Measurements from ENCODE around the gene UBR1. TPM values are rescaled to one million over a fixed set of nuclear protein-coding genes. Genes with fewer than 3 reads are reported as not detected.
A peak's percentile ranks its signal among the peaks of the same experiment; 100 is the strongest.
"Not testable (repeated sequence)": the region's sequence is repeated elsewhere in the genome, so short reads cannot be mapped to it uniquely, and the experiment has no call there.

Gene UBR1
- polyA plus RNA-seq, 2 of the 4 experiments (the other 2 are of a cell fraction): 5.8 to 10.5 TPM

- no peak overlapping the region for H3K27ac ChIP-seq
- H3K9me3 ChIP-seq: no peaks in the 10 kb centered on the region
- TF ChIP-seq RNF2 (IDR thresholded peaks at IDR 0.05; ENCODE audit: borderline replicate concordance, low read depth) (no peak), RCOR1 (IDR thresholded peaks at IDR 0.05; ENCODE audit: low read depth, low read length) (no peak), FOSB (CRISPR knock-in tag; IDR thresholded peaks at IDR 0.05) (no peak), PBX3 (IDR thresholded peaks at IDR 0.05) (no peak), JUNB (IDR thresholded peaks at IDR 0.05) (no peak), MAFK (IDR thresholded peaks at IDR 0.05; ENCODE audit: partially characterized antibody) (peak; percentile 79)
- no peak overlapping the region for H3K4me3 ChIP-seq
- FAIRE-seq: no peak
- peaks cover 12% of the 10 kb centered on the region; the same call in 2 of the 3 replicates for H3K4me1 ChIP-seq
- ATAC-seq: no peak
- H3K4me2 ChIP-seq: no peak overlapping the region
- CTCF ChIA-PET: interaction anchor here (0.6 kb wide), 1 partner anchor 98 kb away, joined by 3 read pairs; no protein-coding TSS in a partner anchor
- POLR2A ChIA-PET: no interaction called here
- no peak for DNase-seq (ENCODE audit: low read depth in 1 of 2, low spot score in 1 of 2)
Observed at GRCh38 chr15:42955518-42955917, 150.3 kb downstream of the UBR1 start.

GRCh38 chr15:42954291-42954690, 151.5 kb downstream of the UBR1 start:
- ChIA-PET CTCF (interaction anchor here (0.7 kb wide), 1 partner anchor 14 kb away, joined by 4 read pairs; no protein-coding TSS in a partner anchor), POLR2A (no interaction called here)
- ATAC-seq (no peak), FAIRE-seq (no peak), DNase-seq (ENCODE audit: low read depth in 1 of 2, low spot score in 1 of 2) (no peak)
- WGBS (ENCODE audit: missing lambda C conversion rate): 93% methylated on average over 4 of the region's 4 CpGs
- H3K27ac ChIP-seq: no peak overlapping the region
- H3K9me3 ChIP-seq: no peaks in the 10 kb centered on the region
- no peak overlapping the region for H3K4me2 ChIP-seq
- TF ChIP-seq, protein P1, sequence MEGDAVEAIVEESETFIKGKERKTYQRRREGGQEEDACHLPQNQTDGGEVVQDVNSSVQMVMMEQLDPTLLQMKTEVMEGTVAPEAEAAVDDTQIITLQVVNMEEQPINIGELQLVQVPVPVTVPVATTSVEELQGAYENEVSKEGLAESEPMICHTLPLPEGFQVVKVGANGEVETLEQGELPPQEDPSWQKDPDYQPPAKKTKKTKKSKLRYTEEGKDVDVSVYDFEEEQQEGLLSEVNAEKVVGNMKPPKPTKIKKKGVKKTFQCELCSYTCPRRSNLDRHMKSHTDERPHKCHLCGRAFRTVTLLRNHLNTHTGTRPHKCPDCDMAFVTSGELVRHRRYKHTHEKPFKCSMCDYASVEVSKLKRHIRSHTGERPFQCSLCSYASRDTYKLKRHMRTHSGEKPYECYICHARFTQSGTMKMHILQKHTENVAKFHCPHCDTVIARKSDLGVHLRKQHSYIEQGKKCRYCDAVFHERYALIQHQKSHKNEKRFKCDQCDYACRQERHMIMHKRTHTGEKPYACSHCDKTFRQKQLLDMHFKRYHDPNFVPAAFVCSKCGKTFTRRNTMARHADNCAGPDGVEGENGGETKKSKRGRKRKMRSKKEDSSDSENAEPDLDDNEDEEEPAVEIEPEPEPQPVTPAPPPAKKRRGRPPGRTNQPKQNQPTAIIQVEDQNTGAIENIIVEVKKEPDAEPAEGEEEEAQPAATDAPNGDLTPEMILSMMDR (IDR thresholded peaks at IDR 0.05): no peak
- no peak for TF ChIP-seq KDM5A (IDR thresholded peaks at IDR 0.05)
- TF ChIP-seq SMC3 (IDR thresholded peaks at IDR 0.05): no peak
- no peak for TF ChIP-seq ELK1 (IDR thresholded peaks at IDR 0.05; ENCODE audit: low read depth, low read length)
- TF ChIP-seq EP300 (IDR thresholded peaks at IDR 0.05): no peak
- TF ChIP-seq ZC3H11A (IDR thresholded peaks at IDR 0.05): no peak
- TF ChIP-seq RAD21 (conservative IDR thresholded peaks at IDR 0.05 in 1 of 2, IDR thresholded peaks at IDR 0.05 in 1 of 2): no peak
- TF ChIP-seq ESRRA (IDR thresholded peaks at IDR 0.05; ENCODE audit: borderline replicate concordance, low read length): no peak
- no peak for TF ChIP-seq CHD2 (IDR thresholded peaks at IDR 0.05; ENCODE audit: low read length, partially characterized antibody)
- no peak for TF ChIP-seq ZNF302 (CRISPR knock-in tag; IDR thresholded peaks at IDR 0.05)
- TF ChIP-seq, protein P2, sequence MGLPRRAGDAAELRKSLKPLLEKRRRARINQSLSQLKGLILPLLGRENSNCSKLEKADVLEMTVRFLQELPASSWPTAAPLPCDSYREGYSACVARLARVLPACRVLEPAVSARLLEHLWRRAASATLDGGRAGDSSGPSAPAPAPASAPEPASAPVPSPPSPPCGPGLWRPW (IDR thresholded peaks at IDR 0.05): no peak
- no peak for TF ChIP-seq MAFK (IDR thresholded peaks at IDR 0.05; ENCODE audit: partially characterized antibody)
- no peak for TF ChIP-seq PBX3 (IDR thresholded peaks at IDR 0.05)
- TF ChIP-seq JUN (IDR thresholded peaks at IDR 0.05): no peak
- no peak overlapping the region for H3K4me3 ChIP-seq
- peaks cover 12% of the 10 kb centered on the region; the same call in 2 of the 3 replicates for H3K4me1 ChIP-seq

DNA sequence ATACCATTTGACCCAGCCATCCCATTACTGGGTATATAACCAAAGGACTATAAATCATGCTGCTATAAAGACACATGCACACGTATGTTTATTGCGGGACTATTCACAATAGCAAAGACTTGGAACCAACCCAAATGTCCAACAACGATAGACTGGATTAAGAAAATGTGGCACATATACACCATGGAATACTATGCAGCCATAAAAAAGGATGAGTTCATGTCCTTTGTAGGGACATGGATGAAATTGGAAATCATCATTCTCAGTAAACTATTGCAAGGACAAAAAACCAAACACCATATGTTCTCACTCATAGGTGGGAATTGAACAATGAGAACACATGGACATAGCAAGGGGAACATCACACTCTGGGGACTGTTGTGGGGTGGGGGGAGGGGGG, 156.9 kb downstream of the UBR1 start:
- H3K27ac ChIP-seq; POLR2A ChIA-PET; DNase-seq (ENCODE audit: low read depth in 1 of 2, low spot score in 1 of 2); H3K4me2 ChIP-seq; H3K9me3 ChIP-seq; H3K4me3 ChIP-seq; FAIRE-seq; CTCF ChIA-PET; H3K4me1 ChIP-seq; ATAC-seq: not testable (repeated sequence)
- WGBS (ENCODE audit: missing lambda C conversion rate): 94% methylated on average over 3 of the region's 3 CpGs
